GM23338 (cell line): Measurements from ENCODE around the gene SHISA6. TPM values are rescaled to one million over a fixed set of nuclear protein-coding genes. Genes with fewer than 3 reads are reported as not detected.

Experiments
- ATAC-seq: fragments of 200-7000 bp; cut with Tn5 transposase; 3 replicates; pipeline ENCODE4 v1.9.1; 2020
- DNase-seq: peaks from one replicate; pipeline ENCODE4 v3.0.0-alpha.2; 2015; ENCODE audit warnings: low spot score
- H2AFZ ChIP-seq: fragments of 200-600 bp; sonication (generic); 2 replicates; pipeline ENCODE4 v1.8.0; 2016; ENCODE audit warnings: antibody characterized with exemption, mild to moderate bottlenecking, moderate library complexity
- H3F3A ChIP-seq: fragments of 200-600 bp; sonication (generic); replicated peaks from 2 replicates; pipeline ENCODE4 v1.8.0; 2017; ENCODE audit warnings: antibody characterized with exemption, mixed run types, low read depth
- H3K27ac ChIP-seq: fragments of 200-600 bp; sonication (generic); 2 replicates; pipeline ENCODE4 v1.6.1; 2016; ENCODE audit warnings: low read depth
- H3K27me3 ChIP-seq: fragments of 200-600 bp; sonication (generic); 2 replicates; pipeline ENCODE4 v1.8.0; 2016; ENCODE audit warnings: mild to moderate bottlenecking, mixed run types, moderate library complexity; ENCODE audit not compliant: insufficient read depth
- H3K36me3 ChIP-seq: fragments of 200-600 bp; sonication (generic); 2 replicates; pipeline ENCODE4 v1.8.0; 2016; ENCODE audit warnings: mild to moderate bottlenecking; ENCODE audit not compliant: insufficient read depth
- H3K4me1 ChIP-seq: fragments of 200-600 bp; sonication (generic); 2 replicates; pipeline ENCODE4 v1.8.0; 2016; ENCODE audit warnings: mild to moderate bottlenecking, moderate library complexity; ENCODE audit not compliant: insufficient read depth
- H3K4me2 ChIP-seq: fragments of 200-600 bp; sonication (generic); 2 replicates; pipeline ENCODE4 v1.7.1; 2017; ENCODE audit warnings: mixed run types
- H3K4me3 ChIP-seq: fragments of 200-600 bp; sonication (generic); 2 replicates; pipeline ENCODE4 v1.6.1; 2016; ENCODE audit warnings: mixed run types
- H3K79me2 ChIP-seq: fragments of 200-600 bp; sonication (generic); replicated peaks from 2 replicates; pipeline ENCODE4 v1.8.0; 2017; ENCODE audit warnings: mild to moderate bottlenecking; ENCODE audit not compliant: insufficient read depth
- H3K9me2 ChIP-seq: fragments of 200-600 bp; sonication (generic); 2 replicates; pipeline ENCODE4 v1.8.0; 2017; ENCODE audit not compliant: insufficient read depth
- H4K20me1 ChIP-seq: fragments of 200-600 bp; sonication (generic); replicated peaks from 2 replicates; pipeline ENCODE4 v1.8.0; 2017; ENCODE audit warnings: mild to moderate bottlenecking; ENCODE audit not compliant: insufficient read depth
- H3K27ac Mint-ChIP-seq: 2 replicates; pipeline ENCODE4 v1.8.0; 2020; ENCODE audit warnings: inconsistent platforms, mild to moderate bottlenecking, moderate library complexity, mixed read lengths
- H3K27me3 Mint-ChIP-seq: 3 replicates; pipeline ENCODE4 v1.8.0; 2022; ENCODE audit warnings: low read depth, mild to moderate bottlenecking, moderate library complexity, mixed read lengths, inconsistent platforms; ENCODE audit not compliant: insufficient read depth, poor library complexity
- H3K36me3 Mint-ChIP-seq: 3 replicates; pipeline ENCODE4 v1.8.0; 2021; ENCODE audit warnings: low read depth, mild to moderate bottlenecking, inconsistent platforms, moderate library complexity, mixed read lengths
- H3K4me1 Mint-ChIP-seq: 3 replicates; pipeline ENCODE4 v1.8.0; 2020; ENCODE audit warnings: mild to moderate bottlenecking, inconsistent platforms, mixed read lengths
- H3K4me3 Mint-ChIP-seq: 3 replicates; pipeline ENCODE4 v1.8.0; 2021; ENCODE audit warnings: moderate library complexity, mild to moderate bottlenecking, inconsistent platforms, mixed read lengths
- H3K9me3 Mint-ChIP-seq: 3 replicates; pipeline ENCODE4 v1.8.0; 2020; ENCODE audit warnings: moderate library complexity, mild to moderate bottlenecking, inconsistent platforms, mixed read lengths
- CREB1 ChIP-seq: fragments of 250-450 bp; sonication (Bioruptor Pico); IDR thresholded peaks from 2 replicates; pipeline ENCODE4 v1.5.0; 2020; ENCODE audit warnings: low read depth, mild to moderate bottlenecking, moderate library complexity
- CTCF ChIP-seq, 2 experiments: fragments of 200-600 bp in 1 of 2; sonication (generic) in 1 of 2; conservative IDR thresholded peaks; 2 replicates each; pipeline versions ENCODE4 v1.5.1 to v1.6.1; 2016 to 2017; ENCODE audit warnings: antibody characterized with exemption in 2 of 2, low read depth in 2 of 2, mild to moderate bottlenecking in 2 of 2, moderate library complexity in 1 of 2
- ETS1 ChIP-seq: IDR thresholded peaks from 2 replicates; pipeline ENCODE4 v1.6.1; 2016; ENCODE audit warnings: antibody characterized with exemption
- EZH2 ChIP-seq: fragments of 200-600 bp; sonication (generic); IDR thresholded peaks from one replicate; pipeline ENCODE4 v1.8.0; 2017; ENCODE audit warnings: antibody characterized with exemption, mild to moderate bottlenecking, low read depth; ENCODE audit not compliant: unreplicated experiment
- EZH2phosphoT487 ChIP-seq: fragments of 200-600 bp; sonication (generic); IDR thresholded peaks from one replicate; pipeline ENCODE4 v1.8.1; 2018; ENCODE audit warnings: antibody characterized with exemption; ENCODE audit not compliant: unreplicated experiment
- JUNB ChIP-seq: IDR thresholded peaks from one replicate; pipeline ENCODE4 v1.6.1; 2016; ENCODE audit warnings: antibody characterized with exemption; ENCODE audit not compliant: unreplicated experiment
- NANOG ChIP-seq: IDR thresholded peaks from 2 replicates; pipeline ENCODE4 v1.6.1; 2016; ENCODE audit warnings: antibody characterized with exemption, borderline replicate concordance
- POLR2AphosphoS5 ChIP-seq: IDR thresholded peaks from 2 replicates; pipeline ENCODE4 v1.6.1; 2016; ENCODE audit warnings: antibody characterized with exemption, low read depth
- REST ChIP-seq: IDR thresholded peaks from one replicate; pipeline ENCODE4 v1.6.1; 2018; ENCODE audit warnings: antibody characterized with exemption; ENCODE audit not compliant: unreplicated experiment
- STAT1 ChIP-seq: IDR thresholded peaks from one replicate; pipeline ENCODE4 v1.6.1; 2016; ENCODE audit warnings: antibody characterized with exemption; ENCODE audit not compliant: unreplicated experiment
- ZNF114 ChIP-seq: fragments of 250-450 bp; sonication (Bioruptor Pico); IDR thresholded peaks from 2 replicates; pipeline ENCODE4 v1.5.0; 2020; ENCODE audit warnings: mild to moderate bottlenecking, moderate library complexity
- ZNF331 ChIP-seq: fragments of 250-450 bp; sonication (Bioruptor Pico); IDR thresholded peaks from 2 replicates; pipeline ENCODE4 v1.5.0; 2020; ENCODE audit warnings: low read depth, mild to moderate bottlenecking, moderate library complexity
- ZNF462 ChIP-seq: fragments of 250-450 bp; sonication (Bioruptor Pico); IDR thresholded peaks from 2 replicates; pipeline ENCODE4 v1.5.0; 2020; ENCODE audit warnings: mild to moderate bottlenecking, moderate library complexity
- polyA plus RNA-seq: library from polyadenylated mRNA; unstranded; fragments of >200 nt; fragmentation: Nextera tagmentation; extraction: Ambion mirVana; gene quantifications from 2 replicates; pipeline ENCODE4 v1.2.1, GENCODE V29; 2016
- total RNA-seq: library from RNA; depleted of rRNA; stranded (reverse); fragments of >200 nt; shearing (Covaris generic); gene quantifications from 2 replicates; pipeline ENCODE4 v1.2.3, GENCODE V29; 2014

Gene SHISA6
- total and polyA plus RNA-seq, 2 experiments from 2014 or later: 0.52 TPM; not detected in 1

- no peak overlapping the region for H2AFZ ChIP-seq
- Mint-ChIP-seq H3K36me3 (peaks cover 38% of the 10 kb centered on the region), H3K9me3 (peaks cover 9% of the 10 kb centered on the region), H3K4me3 (no peak overlapping the region), H3K27ac (no peak overlapping the region), H3K27me3 (peaks cover 7% of the 10 kb centered on the region), H3K4me1 (no peaks in the 10 kb centered on the region)
- H3K79me2 ChIP-seq: no peaks in the 10 kb centered on the region
- H3K36me3 ChIP-seq: no peaks in the 10 kb centered on the region
- TF ChIP-seq STAT1: no peak
- TF ChIP-seq ZNF462 (CRISPR knock-in tag): no peak
- TF ChIP-seq JUNB: no peak
- no peak for TF ChIP-seq ZNF114
- TF ChIP-seq ETS1: no peak
- no peak for TF ChIP-seq CREB1 (CRISPR knock-in tag)
- TF ChIP-seq POLR2AphosphoS5: no peak
- TF ChIP-seq CTCF (conservative IDR thresholded peaks at IDR 0.05; ENCODE audit: low read depth in 2 of 2): no peak
- TF ChIP-seq NANOG: no peak
- no peak for TF ChIP-seq REST
- TF ChIP-seq EZH2: no peak
- TF ChIP-seq EZH2phosphoT487: no peak
- no peak for TF ChIP-seq ZNF331
- H4K20me1 ChIP-seq: no peaks in the 10 kb centered on the region
- no peak for ATAC-seq
- H3K27me3 ChIP-seq: no peaks in the 10 kb centered on the region
- no peak overlapping the region for H3K4me3 ChIP-seq
- H3K4me2 ChIP-seq: no peak overlapping the region
- no peak overlapping the region for H3K27ac ChIP-seq
- H3K4me1 ChIP-seq: no peaks in the 10 kb centered on the region
- H3K9me2 ChIP-seq: no peaks in the 10 kb centered on the region
- no peaks in the 10 kb centered on the region for H3F3A ChIP-seq
- DNase-seq: no peak
These were observed 46.8 kb downstream of the SHISA6 start for GRCh38 chr17:11287791-11288190.
